ENCODE measurements around the gene GNG11.

The GNG11 gene

DNA sequence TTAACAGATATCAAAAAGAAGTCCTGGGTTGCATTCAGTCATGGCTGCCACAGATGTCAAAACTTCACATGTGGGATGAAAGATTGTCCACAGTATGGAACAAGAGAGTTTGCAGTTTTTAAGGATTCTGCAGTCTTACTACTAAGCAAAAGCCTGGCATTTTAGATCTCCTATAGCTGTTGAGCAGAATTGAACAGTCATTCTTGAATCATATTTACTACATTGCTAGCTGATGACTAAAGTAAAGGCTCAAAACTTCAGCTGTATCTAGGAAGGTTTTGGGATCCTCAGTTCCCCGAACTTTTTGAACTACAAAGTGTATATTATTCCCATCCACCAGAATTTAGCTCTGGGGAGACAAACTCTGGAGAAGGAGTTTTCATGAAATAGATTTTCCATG, 51.6 kb downstream of the GNG11 start:
- ChIA-PET POLR2A (no interaction called here), CTCF (no interaction called here)
- DNase-seq (ENCODE audit: extremely low spot score) = no peak
- TF ChIP-seq SP1 (IDR thresholded peaks at IDR 0.05) (no peak), LEF1 (IDR thresholded peaks at IDR 0.05; ENCODE audit: borderline replicate concordance) (no peak), ARNT (IDR thresholded peaks at IDR 0.05) (no peak), ZNF384 (IDR thresholded peaks at IDR 0.05) (no peak), ELF4 (IDR thresholded peaks at IDR 0.05) (no peak), SUZ12 (IDR thresholded peaks at IDR 0.05) (no peak), BHLHE40 (IDR thresholded peaks at IDR 0.05; ENCODE audit: borderline replicate concordance) (no peak), L3MBTL2 (conservative IDR thresholded peaks at IDR 0.05) (no peak), CTBP1 (IDR thresholded peaks at IDR 0.05; ENCODE audit: borderline replicate concordance) (no peak)
- TF ChIP-seq, protein P1, sequence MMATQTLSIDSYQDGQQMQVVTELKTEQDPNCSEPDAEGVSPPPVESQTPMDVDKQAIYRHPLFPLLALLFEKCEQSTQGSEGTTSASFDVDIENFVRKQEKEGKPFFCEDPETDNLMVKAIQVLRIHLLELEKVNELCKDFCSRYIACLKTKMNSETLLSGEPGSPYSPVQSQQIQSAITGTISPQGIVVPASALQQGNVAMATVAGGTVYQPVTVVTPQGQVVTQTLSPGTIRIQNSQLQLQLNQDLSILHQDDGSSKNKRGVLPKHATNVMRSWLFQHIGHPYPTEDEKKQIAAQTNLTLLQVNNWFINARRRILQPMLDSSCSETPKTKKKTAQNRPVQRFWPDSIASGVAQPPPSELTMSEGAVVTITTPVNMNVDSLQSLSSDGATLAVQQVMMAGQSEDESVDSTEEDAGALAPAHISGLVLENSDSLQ (IDR thresholded peaks at IDR 0.05) = no peak

DNA sequence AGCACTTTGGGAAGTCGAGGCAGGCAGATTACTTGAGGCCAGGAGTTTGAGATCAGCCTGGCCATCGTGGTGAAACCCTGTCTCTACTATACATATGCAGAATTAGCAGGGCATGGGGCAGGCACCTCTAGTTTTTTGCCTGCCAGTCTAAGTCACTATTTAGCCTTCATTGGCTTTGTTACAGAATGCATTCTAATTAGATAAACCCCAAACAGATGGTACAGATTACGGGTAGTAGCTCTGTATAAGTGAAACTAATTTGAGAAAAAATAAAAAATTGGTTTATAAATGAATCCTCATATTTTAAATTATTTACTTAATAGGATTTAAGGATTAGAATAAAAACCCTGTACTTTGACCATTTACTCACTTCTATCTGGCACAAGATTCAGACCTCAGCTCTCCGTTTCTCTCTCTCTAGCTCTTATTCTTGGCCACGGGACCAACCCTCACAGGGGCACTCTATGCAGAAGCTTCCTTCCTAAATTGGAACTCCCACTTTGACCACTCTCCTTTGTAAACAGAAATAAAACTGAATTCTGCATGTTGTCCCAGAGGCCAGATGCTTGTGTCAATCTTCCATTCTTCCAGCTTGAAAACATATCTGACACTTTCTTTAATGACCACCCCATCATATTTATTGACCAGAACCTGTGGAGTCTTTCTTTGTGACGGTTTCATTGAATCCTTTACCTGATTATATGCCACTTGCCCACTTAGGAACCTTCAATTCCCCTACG, 55.8 kb downstream of the GNG11 start:
- TF ChIP-seq ZNF384 (IDR thresholded peaks at IDR 0.05) (no peak), FOXK2 (IDR thresholded peaks at IDR 0.05) (no peak), NFRKB (IDR thresholded peaks at IDR 0.05) (no peak), FOXA1 (IDR thresholded peaks at IDR 0.05) (no peak), HDGF (IDR thresholded peaks at IDR 0.05; ENCODE audit: borderline replicate concordance) (no peak), ARNT (IDR thresholded peaks at IDR 0.05) (no peak), LEF1 (IDR thresholded peaks at IDR 0.05; ENCODE audit: borderline replicate concordance) (no peak)
- TF ChIP-seq, protein P1 (IDR thresholded peaks at IDR 0.05) = no peak
- CTCF ChIA-PET = no interaction called here
- POLR2A ChIA-PET = no interaction called here
- no peak for DNase-seq (ENCODE audit: extremely low spot score)

Measured in HEK293T (cell line).